HEK293 (cell line): ENCODE measurements around the gene ABCA7.

ENCODE experiments used
- CTCF ChIA-PET: fragments of 350-600 bp; formaldehyde crosslinking; extraction: SDS; loops from one replicate; lab custom pipeline; 2021; ENCODE audit warnings: antibody characterized with exemption; lab: Yijun Ruan, JAX
- POLR2A ChIA-PET: fragments of 300-600 bp; formaldehyde crosslinking; extraction: SDS; loops from one replicate; lab custom pipeline; 2020; ENCODE audit warnings: antibody characterized with exemption, inconsistent platforms; lab: Yijun Ruan, JAX
- H3K27ac ChIP-seq: fragments of 200-500 bp; sonication (Bioruptor generic); 2 replicates; pipeline ENCODE4 v1.5.1; 2014; ENCODE audit warnings: low read depth, low read length, control low read depth, inconsistent platforms; ENCODE audit errors: extremely low read depth
- H3K36me3 ChIP-seq, 2 experiments: fragments of 200-500 bp in 1 of 2; sonication (Bioruptor generic) in 1 of 2; 1 replicate in 1 of 2; 2 replicates in 1 of 2; pipeline ENCODE4 v1.5.1; 2014 to 2017; ENCODE audit warnings: inconsistent platforms in 2 of 2, low read length in 2 of 2; ENCODE audit not compliant: control insufficient read depth in 2 of 2, insufficient read depth in 1 of 2
- H3K4me1 ChIP-seq: fragments of 200-500 bp; sonication (Bioruptor generic); 2 replicates; pipeline ENCODE4 v1.5.1; 2014; ENCODE audit warnings: mild to moderate bottlenecking, low read length, inconsistent platforms; ENCODE audit not compliant: control insufficient read depth, insufficient read depth
- H3K4me3 ChIP-seq: 2 replicates; pipeline ENCODE4 v1.5.1; 2011; ENCODE audit warnings: low read depth, mild to moderate bottlenecking, control low read depth, low read length, moderate library complexity
- H3K9me3 ChIP-seq: fragments of 200-500 bp; sonication (Bioruptor generic); 2 replicates; pipeline ENCODE4 v1.5.1; 2014; ENCODE audit warnings: low read depth, low read length, inconsistent platforms; ENCODE audit not compliant: control insufficient read depth, insufficient read depth
- BCL11A ChIP-seq: fragments of 450-650 bp; formaldehyde crosslinking; IDR thresholded peaks from 2 replicates; pipeline ENCODE4 v1.5.1; 2016; ENCODE audit warnings: low read depth, missing biosample characterization, missing genetic modification characterization
- IKZF3 ChIP-seq: fragments of 450-650 bp; IDR thresholded peaks from 2 replicates; pipeline ENCODE4 v1.5.0; 2018; ENCODE audit warnings: missing biosample characterization, mild to moderate bottlenecking, missing genetic modification characterization, moderate library complexity
- KLF16 ChIP-seq: fragments of 450-650 bp; formaldehyde crosslinking; IDR thresholded peaks from 2 replicates; pipeline ENCODE4 v1.5.1; 2017; ENCODE audit warnings: missing biosample characterization, missing genetic modification characterization
- KLF7 ChIP-seq: fragments of 450-650 bp; formaldehyde crosslinking; IDR thresholded peaks from 2 replicates; pipeline ENCODE4 v1.5.1; 2016; ENCODE audit warnings: missing biosample characterization, missing genetic modification characterization, borderline replicate concordance
- KLF8 ChIP-seq: fragments of 450-650 bp; formaldehyde crosslinking; IDR thresholded peaks from 2 replicates; pipeline ENCODE4 v1.5.1; 2016; ENCODE audit warnings: missing biosample characterization, missing genetic modification characterization
- MZF1 ChIP-seq: fragments of 450-650 bp; formaldehyde crosslinking; IDR thresholded peaks from 2 replicates; pipeline ENCODE4 v1.5.1; 2017; ENCODE audit warnings: missing biosample characterization, missing genetic modification characterization, borderline replicate concordance
- SP7 ChIP-seq: fragments of 450-650 bp; formaldehyde crosslinking; IDR thresholded peaks from 2 replicates; pipeline ENCODE4 v1.5.1; 2016; ENCODE audit warnings: missing biosample characterization, missing genetic modification characterization
- WT1 ChIP-seq: fragments of 450-650 bp; formaldehyde crosslinking; IDR thresholded peaks from 2 replicates; pipeline ENCODE4 v1.5.1; 2016; ENCODE audit warnings: missing biosample characterization, missing genetic modification characterization
- ZBTB20 ChIP-seq: fragments of 450-650 bp; formaldehyde crosslinking; IDR thresholded peaks from 2 replicates; pipeline ENCODE4 v1.5.1; 2016; ENCODE audit warnings: missing biosample characterization, missing genetic modification characterization
- ZBTB7A ChIP-seq: fragments of 450-650 bp; formaldehyde crosslinking; IDR thresholded peaks from 2 replicates; pipeline ENCODE4 v1.5.1; 2016; ENCODE audit warnings: low read depth, missing biosample characterization, missing genetic modification characterization
- ZFP37 ChIP-seq: fragments of 450-650 bp; formaldehyde crosslinking; IDR thresholded peaks from 2 replicates; pipeline ENCODE4 v1.5.1; 2016; ENCODE audit warnings: missing biosample characterization, missing genetic modification characterization
- ZNF146 ChIP-seq: fragments of 450-650 bp; formaldehyde crosslinking; IDR thresholded peaks from 2 replicates; pipeline ENCODE4 v1.5.1; 2016; ENCODE audit warnings: missing biosample characterization, missing genetic modification characterization
- ZNF223 ChIP-seq: fragments of 450-650 bp; formaldehyde crosslinking; IDR thresholded peaks from 2 replicates; pipeline ENCODE4 v1.5.1; 2016; ENCODE audit warnings: missing biosample characterization, missing genetic modification characterization
- ZNF292 ChIP-seq: fragments of 450-650 bp; formaldehyde crosslinking; IDR thresholded peaks from 2 replicates; pipeline ENCODE4 v1.5.1; 2016; ENCODE audit warnings: low read depth, missing biosample characterization, missing genetic modification characterization, borderline replicate concordance
- ZNF324 ChIP-seq: fragments of 450-650 bp; formaldehyde crosslinking; IDR thresholded peaks from 2 replicates; pipeline ENCODE4 v1.5.1; 2016; ENCODE audit warnings: missing biosample characterization, missing genetic modification characterization
- ZNF335 ChIP-seq: fragments of 450-650 bp; formaldehyde crosslinking; conservative IDR thresholded peaks from 2 replicates; pipeline ENCODE4 v1.5.1; 2016; ENCODE audit warnings: missing biosample characterization, missing genetic modification characterization
- ZNF341 ChIP-seq: fragments of 450-650 bp; formaldehyde crosslinking; IDR thresholded peaks from 2 replicates; pipeline ENCODE4; 2016; ENCODE audit warnings: low read depth, missing biosample characterization, missing genetic modification characterization
- ZNF530 ChIP-seq: fragments of 450-650 bp; formaldehyde crosslinking; IDR thresholded peaks from 2 replicates; pipeline ENCODE4 v1.5.1; 2016; ENCODE audit warnings: low read depth, missing biosample characterization, missing genetic modification characterization
- ZNF670 ChIP-seq: fragments of 450-650 bp; formaldehyde crosslinking; IDR thresholded peaks from 2 replicates; pipeline ENCODE4 v1.5.1; 2016; ENCODE audit warnings: missing biosample characterization, missing genetic modification characterization, low read depth
- ZNF76 ChIP-seq: fragments of 450-650 bp; formaldehyde crosslinking; IDR thresholded peaks from 2 replicates; pipeline ENCODE4; 2016; ENCODE audit warnings: low read depth, missing biosample characterization, missing genetic modification characterization, borderline replicate concordance
- ZSCAN30 ChIP-seq: fragments of 450-650 bp; IDR thresholded peaks from 2 replicates; pipeline ENCODE4 v1.5.1; 2018; ENCODE audit warnings: missing biosample characterization, mild to moderate bottlenecking, missing genetic modification characterization, moderate library complexity
- TF ChIP-seq, protein P1 (sequence below): fragments of 450-650 bp; formaldehyde crosslinking; IDR thresholded peaks from 2 replicates; pipeline ENCODE4 v1.5.1; 2017; ENCODE audit warnings: missing biosample characterization, missing genetic modification characterization
- TF ChIP-seq, protein P2 (sequence below): fragments of 450-650 bp; formaldehyde crosslinking; IDR thresholded peaks from 2 replicates; pipeline ENCODE4 v1.5.1; 2016; ENCODE audit warnings: missing biosample characterization, missing genetic modification characterization
- TF ChIP-seq, protein P3 (sequence below): fragments of 450-650 bp; formaldehyde crosslinking; optimal IDR thresholded peaks from 2 replicates; pipeline ENCODE3; 2016; ENCODE audit warnings: missing biosample characterization, mild to moderate bottlenecking, missing genetic modification characterization
- TF ChIP-seq, protein P4 (sequence below): fragments of 450-650 bp; formaldehyde crosslinking; IDR thresholded peaks from 2 replicates; pipeline ENCODE4 v1.5.1; 2016; ENCODE audit warnings: missing biosample characterization, missing genetic modification characterization

ABCA7 gene

DNA sequence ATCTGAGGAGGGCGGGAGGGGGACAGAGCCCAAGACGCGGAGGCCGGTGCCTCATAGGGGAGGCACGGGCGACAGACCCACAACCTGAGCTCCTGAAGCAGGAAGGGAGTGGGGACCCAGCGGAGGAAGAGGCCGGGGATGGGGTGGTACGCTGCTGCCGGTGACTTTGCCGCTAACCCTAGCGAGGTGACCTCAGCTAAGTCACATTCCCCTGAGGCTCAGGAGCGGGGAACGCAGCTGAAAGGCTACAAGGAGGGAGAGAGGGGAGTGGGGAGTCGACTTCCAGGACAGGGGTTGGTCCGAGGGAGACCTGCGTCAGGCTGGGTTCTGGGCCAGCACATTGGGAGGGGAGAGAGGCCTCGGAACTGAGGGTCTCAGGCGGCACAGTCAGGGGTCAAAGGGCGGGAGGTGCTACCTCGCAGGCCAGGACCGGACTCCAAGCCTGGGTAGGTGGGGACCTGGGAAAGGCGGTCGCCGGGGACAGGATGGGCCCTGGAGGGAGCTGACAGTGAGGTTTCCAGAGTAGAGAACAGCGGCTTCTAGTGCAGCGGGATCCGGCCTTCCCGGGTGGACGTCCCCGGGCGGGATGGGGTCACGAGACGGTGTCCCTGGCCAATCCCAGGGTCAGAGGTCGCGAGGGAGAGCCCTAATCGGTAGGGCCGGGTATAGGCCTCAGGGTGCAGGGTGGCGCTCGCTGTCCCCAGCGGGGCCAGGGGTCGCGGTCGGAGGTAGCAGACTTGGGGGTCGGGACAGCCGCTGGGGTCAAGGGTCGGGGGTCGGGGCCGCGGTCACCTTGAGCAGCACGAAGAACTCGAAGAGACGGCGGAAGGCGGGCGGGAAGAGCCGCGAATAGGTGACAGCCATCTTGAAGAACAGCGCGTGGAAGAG lies 19.7 kb upstream of the ABCA7 start:
- POLR2A ChIA-PET = interaction anchor here (1.1 to 1.2 kb wide), 2 partner anchors 20 to 21 kb away, joined by 3 read pairs; partner anchors contain the start of gene ABCA7
- H3K4me1 ChIP-seq = peaks cover 7% of the 10 kb centered on the region
- H3K9me3 ChIP-seq = no peaks in the 10 kb centered on the region
- H3K4me3 ChIP-seq = peak overlapping the region; percentile 86
- peaks cover 0 to 26% of the 10 kb centered on the region in 2 experiments; a peak in 1 of 3 replicates for H3K36me3 ChIP-seq
- CTCF ChIA-PET = interaction anchor here (0.6 to 1.0 kb wide), 4 partner anchors 81 to 352 kb away, joined by 3 to 5 read pairs (median 4); no protein-coding TSS in a partner anchor
- peak overlapping the region; percentile 80 for H3K27ac ChIP-seq
- peak; percentile 99 for TF ChIP-seq ZNF341 (tag by site-specific recombination)
- TF ChIP-seq MZF1 (tag by site-specific recombination) = peak; percentile 51; the same call in 1 of the 2 replicates
- no peak for TF ChIP-seq ZNF223 (tag by site-specific recombination)
- 0 out of 2 replicates have a peak, but pooled peaks have one; percentile 35 for TF ChIP-seq SP7 (tag by site-specific recombination)
- 0 out of 2 replicates have a peak, but pooled peaks have one; percentile 15 for TF ChIP-seq KLF7 (tag by site-specific recombination)
- peak; percentile 91; the same call in 1 of the 2 replicates for TF ChIP-seq ZBTB7A
- peak; percentile 28 for TF ChIP-seq ZNF335
- TF ChIP-seq, protein P1, sequence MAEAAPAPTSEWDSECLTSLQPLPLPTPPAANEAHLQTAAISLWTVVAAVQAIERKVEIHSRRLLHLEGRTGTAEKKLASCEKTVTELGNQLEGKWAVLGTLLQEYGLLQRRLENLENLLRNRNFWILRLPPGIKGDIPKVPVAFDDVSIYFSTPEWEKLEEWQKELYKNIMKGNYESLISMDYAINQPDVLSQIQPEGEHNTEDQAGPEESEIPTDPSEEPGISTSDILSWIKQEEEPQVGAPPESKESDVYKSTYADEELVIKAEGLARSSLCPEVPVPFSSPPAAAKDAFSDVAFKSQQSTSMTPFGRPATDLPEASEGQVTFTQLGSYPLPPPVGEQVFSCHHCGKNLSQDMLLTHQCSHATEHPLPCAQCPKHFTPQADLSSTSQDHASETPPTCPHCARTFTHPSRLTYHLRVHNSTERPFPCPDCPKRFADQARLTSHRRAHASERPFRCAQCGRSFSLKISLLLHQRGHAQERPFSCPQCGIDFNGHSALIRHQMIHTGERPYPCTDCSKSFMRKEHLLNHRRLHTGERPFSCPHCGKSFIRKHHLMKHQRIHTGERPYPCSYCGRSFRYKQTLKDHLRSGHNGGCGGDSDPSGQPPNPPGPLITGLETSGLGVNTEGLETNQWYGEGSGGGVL (tag by site-specific recombination) = 0 out of 2 replicates have a peak, but pooled peaks have one; percentile 26
- TF ChIP-seq KLF8 (tag by site-specific recombination) = peak; percentile 36; the same call in 1 of the 2 replicates
- 0 out of 2 replicates have a peak, but pooled peaks have one; percentile 11 for TF ChIP-seq ZNF324 (tag by site-specific recombination)
- peak; percentile 27; the same call in 1 of the 2 replicates for TF ChIP-seq KLF16 (tag by site-specific recombination)
- 0 out of 2 replicates have a peak, but pooled peaks have one; percentile 8 for TF ChIP-seq IKZF3 (tag by site-specific recombination)
- TF ChIP-seq, protein P2, sequence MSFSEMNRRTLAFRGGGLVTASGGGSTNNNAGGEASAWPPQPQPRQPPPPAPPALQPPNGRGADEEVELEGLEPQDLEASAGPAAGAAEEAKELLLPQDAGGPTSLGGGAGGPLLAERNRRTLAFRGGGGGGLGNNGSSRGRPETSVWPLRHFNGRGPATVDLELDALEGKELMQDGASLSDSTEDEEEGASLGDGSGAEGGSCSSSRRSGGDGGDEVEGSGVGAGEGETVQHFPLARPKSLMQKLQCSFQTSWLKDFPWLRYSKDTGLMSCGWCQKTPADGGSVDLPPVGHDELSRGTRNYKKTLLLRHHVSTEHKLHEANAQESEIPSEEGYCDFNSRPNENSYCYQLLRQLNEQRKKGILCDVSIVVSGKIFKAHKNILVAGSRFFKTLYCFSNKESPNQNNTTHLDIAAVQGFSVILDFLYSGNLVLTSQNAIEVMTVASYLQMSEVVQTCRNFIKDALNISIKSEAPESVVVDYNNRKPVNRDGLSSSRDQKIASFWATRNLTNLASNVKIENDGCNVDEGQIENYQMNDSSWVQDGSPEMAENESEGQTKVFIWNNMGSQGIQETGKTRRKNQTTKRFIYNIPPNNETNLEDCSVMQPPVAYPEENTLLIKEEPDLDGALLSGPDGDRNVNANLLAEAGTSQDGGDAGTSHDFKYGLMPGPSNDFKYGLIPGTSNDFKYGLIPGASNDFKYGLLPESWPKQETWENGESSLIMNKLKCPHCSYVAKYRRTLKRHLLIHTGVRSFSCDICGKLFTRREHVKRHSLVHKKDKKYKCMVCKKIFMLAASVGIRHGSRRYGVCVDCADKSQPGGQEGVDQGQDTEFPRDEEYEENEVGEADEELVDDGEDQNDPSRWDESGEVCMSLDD (tag by site-specific recombination) = peak; percentile 59; the same call in 1 of the 2 replicates
- TF ChIP-seq ZNF670 = no peak
- TF ChIP-seq ZBTB20 (tag by site-specific recombination) = peak; percentile 15; the same call in 1 of the 2 replicates
- no peak for TF ChIP-seq ZNF292
- peak; percentile 48 for TF ChIP-seq ZNF76 (tag by site-specific recombination)
- TF ChIP-seq WT1 (tag by site-specific recombination) = peak; percentile 29; the same call in 1 of the 2 replicates
- TF ChIP-seq ZSCAN30 (tag by site-specific recombination) = 0 out of 2 replicates have a peak, but pooled peaks have one; percentile 7
- no peak for TF ChIP-seq ZNF530 (tag by site-specific recombination)
- peak; percentile 74; the same call in 1 of the 2 replicates for TF ChIP-seq BCL11A (tag by site-specific recombination)
- TF ChIP-seq, protein P3, sequence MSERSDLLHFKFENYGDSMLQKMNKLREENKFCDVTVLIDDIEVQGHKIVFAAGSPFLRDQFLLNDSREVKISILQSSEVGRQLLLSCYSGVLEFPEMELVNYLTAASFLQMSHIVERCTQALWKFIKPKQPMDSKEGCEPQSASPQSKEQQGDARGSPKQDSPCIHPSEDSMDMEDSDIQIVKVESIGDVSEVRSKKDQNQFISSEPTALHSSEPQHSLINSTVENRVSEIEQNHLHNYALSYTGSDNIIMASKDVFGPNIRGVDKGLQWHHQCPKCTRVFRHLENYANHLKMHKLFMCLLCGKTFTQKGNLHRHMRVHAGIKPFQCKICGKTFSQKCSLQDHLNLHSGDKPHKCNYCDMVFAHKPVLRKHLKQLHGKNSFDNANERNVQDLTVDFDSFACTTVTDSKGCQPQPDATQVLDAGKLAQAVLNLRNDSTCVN (tag by site-specific recombination) = peak; percentile 67
- 0 out of 2 replicates have a peak, but pooled peaks have one; percentile 33 for TF ChIP-seq ZFP37
- TF ChIP-seq, protein P4, sequence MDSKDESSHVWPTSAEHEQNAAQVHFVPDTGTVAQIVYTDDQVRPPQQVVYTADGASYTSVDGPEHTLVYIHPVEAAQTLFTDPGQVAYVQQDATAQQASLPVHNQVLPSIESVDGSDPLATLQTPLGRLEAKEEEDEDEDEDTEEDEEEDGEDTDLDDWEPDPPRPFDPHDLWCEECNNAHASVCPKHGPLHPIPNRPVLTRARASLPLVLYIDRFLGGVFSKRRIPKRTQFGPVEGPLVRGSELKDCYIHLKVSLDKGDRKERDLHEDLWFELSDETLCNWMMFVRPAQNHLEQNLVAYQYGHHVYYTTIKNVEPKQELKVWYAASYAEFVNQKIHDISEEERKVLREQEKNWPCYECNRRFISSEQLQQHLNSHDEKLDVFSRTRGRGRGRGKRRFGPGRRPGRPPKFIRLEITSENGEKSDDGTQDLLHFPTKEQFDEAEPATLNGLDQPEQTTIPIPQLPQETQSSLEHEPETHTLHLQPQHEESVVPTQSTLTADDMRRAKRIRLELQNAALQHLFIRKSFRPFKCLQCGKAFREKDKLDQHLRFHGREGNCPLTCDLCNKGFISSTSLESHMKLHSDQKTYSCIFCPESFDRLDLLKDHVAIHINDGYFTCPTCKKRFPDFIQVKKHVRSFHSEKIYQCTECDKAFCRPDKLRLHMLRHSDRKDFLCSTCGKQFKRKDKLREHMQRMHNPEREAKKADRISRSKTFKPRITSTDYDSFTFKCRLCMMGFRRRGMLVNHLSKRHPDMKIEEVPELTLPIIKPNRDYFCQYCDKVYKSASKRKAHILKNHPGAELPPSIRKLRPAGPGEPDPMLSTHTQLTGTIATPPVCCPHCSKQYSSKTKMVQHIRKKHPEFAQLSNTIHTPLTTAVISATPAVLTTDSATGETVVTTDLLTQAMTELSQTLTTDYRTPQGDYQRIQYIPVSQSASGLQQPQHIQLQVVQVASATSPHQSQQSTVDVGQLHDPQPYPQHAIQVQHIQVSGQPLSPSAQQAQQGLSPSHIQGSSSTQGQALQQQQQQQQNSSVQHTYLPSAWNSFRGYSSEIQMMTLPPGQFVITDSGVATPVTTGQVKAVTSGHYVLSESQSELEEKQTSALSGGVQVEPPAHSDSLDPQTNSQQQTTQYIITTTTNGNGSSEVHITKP = 0 out of 2 replicates have a peak, but pooled peaks have one; percentile 16
- peak; percentile 2; the same call in 1 of the 2 replicates for TF ChIP-seq ZNF146
